Measurements from ENCODE around the gene TBC1D22A. TPM values are rescaled to one million over a fixed set of nuclear protein-coding genes. Genes with fewer than 3 reads are reported as not detected.

TBC1D22A gene
- total RNA-seq, 4 donors from 2014 or later: 16.2 to 22.2 (median 17.8) TPM

DNA sequence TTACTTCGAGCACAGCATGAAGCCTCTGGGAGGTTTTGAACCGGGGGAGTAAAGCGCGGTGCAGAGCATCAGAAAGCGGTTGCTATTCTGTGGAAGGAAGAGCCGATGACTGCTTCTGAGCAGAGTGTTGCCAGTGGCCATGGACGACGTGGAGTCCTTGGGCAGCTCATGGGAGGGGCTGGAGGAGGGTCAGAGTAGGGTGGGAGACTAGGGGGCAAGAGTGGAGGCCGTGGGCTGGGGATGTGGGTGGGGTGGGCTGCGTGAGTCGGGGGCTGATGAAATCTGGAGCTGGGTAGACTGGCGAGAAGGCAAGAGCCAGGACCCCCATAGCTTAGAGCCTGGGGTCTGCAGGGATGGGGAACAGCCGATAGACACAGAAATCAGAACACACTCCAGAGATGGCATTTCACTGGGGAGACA is 40.2 kb downstream of the TBC1D22A start:
- H3K36me3 ChIP-seq: peaks cover 0 to 51% of the 10 kb centered on the region in 2 donors
- H3K27me3 ChIP-seq: no peaks in the 10 kb centered on the region
- H3K4me1 ChIP-seq: peaks cover 0 to 17% (median 7%) of the 10 kb centered on the region in 3 donors
- H3K4me3 ChIP-seq: no peak overlapping the region
- WGBS, 2 donors (ENCODE audit: low coverage in 1 of 2): 87 to 96% methylated on average over 5 to 10 of the region's 13 CpGs
- ATAC-seq: no peak
- H3K9me3 ChIP-seq: no peaks in the 10 kb centered on the region
- H3K27ac ChIP-seq: no peak overlapping the region
- TF ChIP-seq EP300 (IDR thresholded peaks at IDR 0.05) (no peak), POLR2A (IDR thresholded peaks at IDR 0.05) (no peak), POLR2AphosphoS5 (IDR thresholded peaks at IDR 0.05) (no peak)
- TF ChIP-seq, protein P1, sequence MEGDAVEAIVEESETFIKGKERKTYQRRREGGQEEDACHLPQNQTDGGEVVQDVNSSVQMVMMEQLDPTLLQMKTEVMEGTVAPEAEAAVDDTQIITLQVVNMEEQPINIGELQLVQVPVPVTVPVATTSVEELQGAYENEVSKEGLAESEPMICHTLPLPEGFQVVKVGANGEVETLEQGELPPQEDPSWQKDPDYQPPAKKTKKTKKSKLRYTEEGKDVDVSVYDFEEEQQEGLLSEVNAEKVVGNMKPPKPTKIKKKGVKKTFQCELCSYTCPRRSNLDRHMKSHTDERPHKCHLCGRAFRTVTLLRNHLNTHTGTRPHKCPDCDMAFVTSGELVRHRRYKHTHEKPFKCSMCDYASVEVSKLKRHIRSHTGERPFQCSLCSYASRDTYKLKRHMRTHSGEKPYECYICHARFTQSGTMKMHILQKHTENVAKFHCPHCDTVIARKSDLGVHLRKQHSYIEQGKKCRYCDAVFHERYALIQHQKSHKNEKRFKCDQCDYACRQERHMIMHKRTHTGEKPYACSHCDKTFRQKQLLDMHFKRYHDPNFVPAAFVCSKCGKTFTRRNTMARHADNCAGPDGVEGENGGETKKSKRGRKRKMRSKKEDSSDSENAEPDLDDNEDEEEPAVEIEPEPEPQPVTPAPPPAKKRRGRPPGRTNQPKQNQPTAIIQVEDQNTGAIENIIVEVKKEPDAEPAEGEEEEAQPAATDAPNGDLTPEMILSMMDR (IDR thresholded peaks at IDR 0.05): no peak

DNA sequence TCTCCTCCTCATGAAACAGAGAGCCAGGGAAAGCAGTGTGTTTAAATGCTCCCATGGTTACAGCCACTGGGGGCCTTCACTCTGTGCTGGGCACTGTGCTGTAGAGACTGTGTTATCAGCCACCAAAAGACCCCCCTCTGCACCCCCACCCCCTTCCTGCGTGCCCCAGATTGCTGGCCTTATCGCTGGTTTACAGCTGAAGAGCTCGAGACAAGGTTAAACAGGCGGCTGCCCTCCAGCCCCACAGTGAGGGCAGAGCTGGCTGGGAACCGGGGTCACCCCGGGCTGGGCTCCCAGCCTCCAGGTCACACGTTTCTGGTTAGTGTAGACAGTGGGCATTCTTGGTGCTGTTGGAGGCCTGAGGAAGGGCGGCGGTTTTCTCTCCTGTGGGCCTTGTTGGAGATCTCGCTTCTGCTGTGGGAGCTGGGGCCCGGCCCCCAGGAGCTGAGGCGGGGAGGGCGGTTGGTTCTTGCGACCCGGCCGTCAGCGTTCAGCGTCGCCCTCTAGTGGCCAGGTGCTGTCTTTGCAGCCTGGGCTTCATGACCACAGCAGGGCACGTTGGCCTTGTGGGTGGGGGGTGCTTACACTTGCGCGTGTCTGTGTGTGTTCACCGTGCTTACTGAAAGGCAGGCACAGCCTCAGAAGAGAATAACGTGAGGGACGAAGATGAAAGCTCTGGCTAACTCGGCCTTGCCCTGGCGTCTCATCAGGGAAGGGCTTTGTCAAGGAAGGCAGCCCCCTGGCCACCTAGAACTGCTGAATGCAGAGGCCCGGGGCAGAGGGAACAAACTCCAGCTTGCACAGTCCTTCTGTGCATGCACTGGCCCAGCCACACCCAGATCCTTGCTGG is 40.8 kb downstream of the TBC1D22A start:
- 73% methylated on average over 3 of the region's 28 CpGs; no CpG with 5 or more reads in 1 of the 2 donors for WGBS, 2 donors (ENCODE audit: low coverage in 1 of 2)
- Histone ChIP-seq H3K9me3 (no peaks in the 10 kb centered on the region), H3K27me3 (no peaks in the 10 kb centered on the region), H3K36me3 (peaks cover 0 to 45% of the 10 kb centered on the region in 2 donors), H3K4me1 (peaks cover 0 to 16% (median 7%) of the 10 kb centered on the region in 3 donors), H3K4me3 (no peak overlapping the region), H3K27ac (no peak overlapping the region)
- ATAC-seq: peak; percentile 44
- TF ChIP-seq POLR2A (IDR thresholded peaks at IDR 0.05): no peak
- TF ChIP-seq, protein P1 (IDR thresholded peaks at IDR 0.05): peak; percentile 72 to 90 (median 86)

DNA sequence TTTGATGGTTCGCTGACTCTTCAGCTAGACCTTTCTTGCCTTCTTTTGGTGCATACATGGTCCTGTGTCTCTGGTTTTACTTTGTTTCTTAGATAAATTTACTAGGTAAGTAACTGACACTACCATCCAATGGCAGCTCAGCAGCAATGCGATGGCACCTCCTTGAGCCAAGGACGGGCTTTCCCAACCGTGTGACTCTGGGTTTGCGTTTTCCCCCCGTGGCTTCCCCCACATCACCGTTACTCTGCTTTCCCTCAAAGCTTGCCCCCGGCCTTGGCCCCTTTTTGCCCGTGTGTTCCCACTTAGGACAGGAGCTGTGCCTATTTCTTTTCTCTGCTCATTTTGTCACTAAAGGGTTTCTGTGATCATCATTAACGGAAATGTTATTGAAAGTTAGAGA is 41.5 kb downstream of the TBC1D22A start:
- no peak overlapping the region for H3K27ac ChIP-seq
- WGBS, 2 donors (ENCODE audit: low coverage in 1 of 2): 94% methylated on average over 10 of the region's 10 CpGs; no CpG with 5 or more reads in 1 of the 2 donors
- H3K4me3 ChIP-seq: no peak overlapping the region
- H3K4me1 ChIP-seq: peaks cover 0 to 10% (median 3%) of the 10 kb centered on the region in 3 donors
- TF ChIP-seq, protein P1 (IDR thresholded peaks at IDR 0.05): no peak
- no peak for TF ChIP-seq POLR2A (IDR thresholded peaks at IDR 0.05)
- TF ChIP-seq POLR2AphosphoS5 (IDR thresholded peaks at IDR 0.05): no peak
- TF ChIP-seq EP300 (IDR thresholded peaks at IDR 0.05): no peak
- peaks cover 0 to 42% of the 10 kb centered on the region in 2 donors for H3K36me3 ChIP-seq
- no peak for ATAC-seq
- H3K27me3 ChIP-seq: no peaks in the 10 kb centered on the region
- no peaks in the 10 kb centered on the region for H3K9me3 ChIP-seq

DNA sequence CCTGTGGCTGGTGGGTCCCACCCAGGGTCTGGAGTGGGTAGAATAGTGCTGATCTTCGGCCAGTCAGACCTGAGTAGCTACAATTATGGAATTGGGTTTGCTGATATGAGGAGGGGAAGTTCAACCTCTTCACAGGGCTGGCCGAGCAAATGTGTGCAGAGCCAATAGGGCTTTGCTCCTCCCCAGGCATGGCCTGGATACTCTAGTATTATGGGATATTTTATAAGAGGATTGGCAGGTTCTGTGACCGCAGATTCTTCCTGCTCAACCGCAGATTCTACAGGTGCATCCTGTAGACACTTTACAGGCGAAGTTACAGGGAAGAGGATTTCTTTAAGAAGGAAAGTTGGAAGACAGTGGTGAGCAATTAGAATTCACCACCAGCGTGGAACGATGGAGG is 44.3 kb downstream of the TBC1D22A start:
- H3K27me3 ChIP-seq: no peaks in the 10 kb centered on the region
- H3K27ac ChIP-seq: no peak overlapping the region
- ATAC-seq: no peak
- peaks cover 0 to 8% (median 3%) of the 10 kb centered on the region in 3 donors for H3K4me1 ChIP-seq
- no peak overlapping the region for H3K4me3 ChIP-seq
- H3K36me3 ChIP-seq: peaks cover 0 to 23% of the 10 kb centered on the region in 2 donors
- WGBS, 2 donors (ENCODE audit: low coverage in 1 of 2): 73 to 98% methylated on average over 5 to 6 of the region's 7 CpGs
- TF ChIP-seq, protein P1 (IDR thresholded peaks at IDR 0.05): no peak
- TF ChIP-seq EP300 (IDR thresholded peaks at IDR 0.05) (no peak), POLR2A (IDR thresholded peaks at IDR 0.05) (no peak), POLR2AphosphoS5 (IDR thresholded peaks at IDR 0.05) (no peak)
- H3K9me3 ChIP-seq: no peaks in the 10 kb centered on the region

DNA sequence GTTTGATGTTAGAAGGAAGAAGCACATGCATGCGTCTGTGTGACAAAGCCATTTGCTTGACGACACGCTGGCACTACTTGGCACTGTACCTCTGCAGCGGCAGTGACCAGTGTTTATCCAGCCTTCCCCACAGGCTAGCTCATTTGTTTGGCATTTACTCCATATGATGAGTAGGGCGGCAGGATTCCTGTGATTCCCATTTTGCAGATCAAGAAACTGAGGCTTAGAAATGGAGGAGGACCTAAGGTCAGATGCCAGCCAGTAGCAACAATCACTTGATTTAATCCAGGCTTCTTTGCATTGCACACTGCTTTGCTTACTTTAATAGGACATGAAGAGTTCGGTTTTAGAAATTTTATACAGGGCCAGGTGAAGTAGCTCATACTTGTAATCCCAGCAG is 45.0 kb downstream of the TBC1D22A start:
- TF ChIP-seq, protein P1 (IDR thresholded peaks at IDR 0.05): no peak
- TF ChIP-seq POLR2A (IDR thresholded peaks at IDR 0.05) (no peak), EP300 (IDR thresholded peaks at IDR 0.05) (no peak), POLR2AphosphoS5 (IDR thresholded peaks at IDR 0.05) (no peak)
- 100% methylated on average over 2 of the region's 6 CpGs; no CpG with 5 or more reads in 1 of the 2 donors for WGBS, 2 donors (ENCODE audit: low coverage in 1 of 2)
- H3K36me3 ChIP-seq: peaks cover 0 to 19% of the 10 kb centered on the region in 2 donors
- H3K4me3 ChIP-seq: no peak overlapping the region
- H3K27ac ChIP-seq: no peak overlapping the region
- ATAC-seq: no peak
- H3K4me1 ChIP-seq: peaks cover 0 to 8% (median 3%) of the 10 kb centered on the region in 3 donors
- H3K27me3 ChIP-seq: no peaks in the 10 kb centered on the region
- no peaks in the 10 kb centered on the region for H3K9me3 ChIP-seq

Measured in gastroesophageal sphincter (tissue), 4 donors.